ENCODE measurements around the gene DYNLL1. TPM values are rescaled to one million over a fixed set of nuclear protein-coding genes. Genes with fewer than 3 reads are reported as not detected.

The DYNLL1 gene
- total and polyA plus RNA-seq, 2 experiments from 2014 or later: 310 to 868 TPM

- H3K79me2 ChIP-seq (replicated peaks; ENCODE audit: insufficient read depth): peaks cover 5% of the 10 kb centered on the region; the same call in 1 of the 2 replicates
- no peaks in the 10 kb centered on the region for H3K9me2 ChIP-seq (ENCODE audit: insufficient read depth)
- H3K4me1 ChIP-seq (ENCODE audit: insufficient read depth): peaks cover 8% of the 10 kb centered on the region; the same call in 1 of the 2 replicates
- no peaks in the 10 kb centered on the region for H3F3A ChIP-seq (replicated peaks; ENCODE audit: low read depth)
- H3K4me3 ChIP-seq: peak within 1 kb of the TSS; percentile 85
- Mint-ChIP-seq H3K36me3 (ENCODE audit: low read depth) (no peaks in the 10 kb centered on the region; the same call in 2 of the 3 replicates), H3K4me3 (peak within 1 kb of the TSS; percentile 98), H3K4me1 (peaks cover 8% of the 10 kb centered on the region; the same call in 2 of the 3 replicates), H3K27ac (peak within 1 kb of the TSS; percentile 99), H3K27me3 (ENCODE audit: insufficient read depth, low read depth, poor library complexity) (peaks cover 2% of the 10 kb centered on the region), H3K9me3 (no peaks in the 10 kb centered on the region)
- peak within 1 kb of the TSS; percentile 92 for H3K27ac ChIP-seq (ENCODE audit: low read depth)
- H4K20me1 ChIP-seq (replicated peaks; ENCODE audit: insufficient read depth): 0 out of 2 replicates have a peak, but pooled peaks cover 4% of the 10 kb centered on the region
- H3K27me3 ChIP-seq (ENCODE audit: insufficient read depth): no peaks in the 10 kb centered on the region
- peak within 1 kb of the TSS; percentile 76 for H2AFZ ChIP-seq
- peak within 1 kb of the TSS; percentile 79 for H3K4me2 ChIP-seq
- ATAC-seq (peak; percentile 95), DNase-seq (ENCODE audit: low spot score) (peak; percentile 97)
- TF ChIP-seq ETS1 (IDR thresholded peaks at IDR 0.05): peak; percentile 70
- no peak for TF ChIP-seq REST (IDR thresholded peaks at IDR 0.05; ENCODE audit: unreplicated experiment)
- no peak for TF ChIP-seq ZNF114 (CRISPR knock-in tag; IDR thresholded peaks at IDR 0.05)
- TF ChIP-seq STAT1 (IDR thresholded peaks at IDR 0.05; ENCODE audit: unreplicated experiment): no peak
- TF ChIP-seq JUNB (IDR thresholded peaks at IDR 0.05; ENCODE audit: unreplicated experiment): no peak
- TF ChIP-seq ZNF462 (CRISPR knock-in tag; IDR thresholded peaks at IDR 0.05): no peak
- TF ChIP-seq CREB1 (CRISPR knock-in tag; IDR thresholded peaks at IDR 0.05; ENCODE audit: low read depth): peak; percentile 92
- TF ChIP-seq NANOG (IDR thresholded peaks at IDR 0.05; ENCODE audit: borderline replicate concordance): 0 out of 2 replicates have a peak, but pooled peaks have one; percentile 20
- no peak for TF ChIP-seq CTCF (conservative IDR thresholded peaks at IDR 0.05; ENCODE audit: low read depth in 2 of 2)
- peak; percentile 84 for TF ChIP-seq POLR2AphosphoS5 (IDR thresholded peaks at IDR 0.05; ENCODE audit: low read depth)
- no peak; the same call in 1 of the 2 replicates for TF ChIP-seq ZNF331 (CRISPR knock-in tag; IDR thresholded peaks at IDR 0.05; ENCODE audit: low read depth)
- TF ChIP-seq EZH2phosphoT487 (IDR thresholded peaks at IDR 0.05; ENCODE audit: unreplicated experiment): no peak
- TF ChIP-seq EZH2 (IDR thresholded peaks at IDR 0.05; ENCODE audit: low read depth, unreplicated experiment): no peak
- no peaks in the 10 kb centered on the region for H3K36me3 ChIP-seq (ENCODE audit: insufficient read depth)
Measured at GRCh38 chr12:120528861-120529525, 33.1 kb downstream of the DYNLL1 start, which contains the start of gene COQ5. COQ5 (minus strand) TSS chr12:120529158; CDS start chr12:120529141, 17 bp downstream.

Data from GM23338 (cell line).